IMR-90 (cell line): ENCODE measurements around the gene HJURP.

Experiments
- BHLHE40 ChIP-seq: fragments of 150-350 bp; IDR thresholded peaks from 2 replicates; pipeline ENCODE4 v1.6.1; 2016; ENCODE audit warnings: mild to moderate bottlenecking, low read depth, low read length
- CTCF ChIP-seq: conservative IDR thresholded peaks from 2 replicates; pipeline ENCODE4 v1.5.1; 2012; ENCODE audit warnings: mild to moderate bottlenecking, low read depth, low read length, improper control_type of control experiment
- FOS ChIP-seq: fragments of 150-350 bp; IDR thresholded peaks from 2 replicates; pipeline ENCODE4 v1.6.1; 2016; ENCODE audit warnings: low read depth, low read length
- NFE2L2 ChIP-seq: fragments of 150-350 bp; IDR thresholded peaks from 2 replicates; pipeline ENCODE4 v1.6.1; 2016; ENCODE audit warnings: low read depth, mild to moderate bottlenecking, low read length
- POLR2A ChIP-seq: IDR thresholded peaks from 2 replicates; pipeline ENCODE4 v1.6.1; 2012; ENCODE audit warnings: mild to moderate bottlenecking, low read depth, low read length
- RAD21 ChIP-seq: IDR thresholded peaks from 2 replicates; pipeline ENCODE4 v1.6.1; 2012; ENCODE audit warnings: low read length, improper control_type of control experiment
- RCOR1 ChIP-seq: IDR thresholded peaks from 2 replicates; pipeline ENCODE4 v1.6.1; 2012; ENCODE audit warnings: mild to moderate bottlenecking, low read length, improper control_type of control experiment; ENCODE audit not compliant: insufficient replicate concordance
- USF2 ChIP-seq: fragments of 150-350 bp; IDR thresholded peaks from 2 replicates; pipeline ENCODE4 v1.6.1; 2017; ENCODE audit warnings: mild to moderate bottlenecking, antibody characterized with exemption, low read length, low read depth

- TF ChIP-seq RAD21 (no peak), CTCF (no peak), POLR2A (no peak), BHLHE40 (no peak), FOS (no peak), NFE2L2 (no peak), USF2 (no peak), RCOR1 (no peak)
These were observed 38.0 kb downstream of the HJURP start for GRCh38 chr2:233816334-233816733.
